ENCODE measurements around the gene AQP3. TPM values are rescaled to one million over a fixed set of nuclear protein-coding genes. Genes with fewer than 3 reads are reported as not detected.

The AQP3 gene
- total and polyA plus RNA-seq, 2 of the 4 experiments (the other 2 are of a cell fraction): 3.8 to 12.2 TPM

DNA sequence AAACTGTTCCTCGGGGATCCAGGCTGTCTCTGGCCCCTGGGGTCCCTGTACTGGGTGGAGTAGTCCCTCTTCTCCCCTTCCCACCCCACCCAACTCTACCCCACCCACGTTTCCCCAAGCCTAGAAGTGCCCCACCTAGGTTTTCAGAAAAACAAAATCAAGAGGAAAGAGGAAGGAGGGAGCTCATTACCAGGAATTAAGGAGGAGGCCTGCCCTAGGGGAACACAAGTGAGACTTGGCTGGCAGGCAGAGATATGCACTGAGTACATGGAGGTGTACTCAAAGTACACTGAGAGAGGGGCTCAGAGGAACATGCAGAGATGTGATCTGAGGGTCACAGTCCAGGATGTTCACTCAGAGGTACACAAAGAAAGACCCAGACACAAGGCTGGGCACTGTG, 10.2 kb downstream of the AQP3 start:
- no TSS peak for BruUV-seq (replicated peaks)
- Histone ChIP-seq H3K23ac (ENCODE audit: low read depth, low read length) (no peak overlapping the region), H3K56ac (ENCODE audit: extremely low read depth, insufficient read depth, low read length) (no peak overlapping the region), H2BK15ac (ENCODE audit: low read depth, low read length) (no peak overlapping the region), H4K91ac (ENCODE audit: insufficient read depth, low read depth, low read length) (no peak overlapping the region), H3K36me3 (ENCODE audit: control insufficient read depth, insufficient read depth, low read length) (no peaks in the 10 kb centered on the region), H2AK9ac (replicated peaks; ENCODE audit: low read depth, low read length, poor library complexity) (no peak overlapping the region), H2BK20ac (ENCODE audit: low read depth, low read length) (no peak overlapping the region), H2AK5ac (ENCODE audit: low read depth, low read length) (no peak overlapping the region), H4K5ac (ENCODE audit: low read depth, low read length) (no peak overlapping the region), H3K9me1 (ENCODE audit: insufficient read depth, low read length) (peaks cover 4% of the 10 kb centered on the region; the same call in 1 of the 2 replicates), H2BK5ac (ENCODE audit: low read depth, low read length, poor library complexity, severe bottlenecking) (no peak overlapping the region), H3K18ac (ENCODE audit: low read depth, low read length) (no peak overlapping the region), H3K79me1 (ENCODE audit: low read depth in 1 of 2, low read length in 2 of 2) (no peaks in the 10 kb centered on the region), H3K27me3 (ENCODE audit: control insufficient read depth, insufficient read depth, low read length) (peaks cover 37% of the 10 kb centered on the region), H3K9ac (ENCODE audit: low read depth, low read length) (no peak overlapping the region), H4K8ac (ENCODE audit: low read depth in 2 of 2, low read length in 2 of 2) (no peak overlapping the region), H2AFZ (replicated peaks; ENCODE audit: low read length, poor library complexity) (no peak overlapping the region), H3K4me2 (ENCODE audit: low read depth, low read length) (no peak overlapping the region), H4K20me1 (ENCODE audit: insufficient read depth, low read length) (no peaks in the 10 kb centered on the region), H3K14ac (replicated peaks; ENCODE audit: low read depth, low read length) (no peak overlapping the region), H3K4ac (ENCODE audit: low read depth, low read length) (no peak overlapping the region), H3K9me3 (ENCODE audit: control insufficient read depth, insufficient read depth, low read length) (no peaks in the 10 kb centered on the region), H3K27ac (ENCODE audit: insufficient read depth, low read length) (no peak overlapping the region), H3K4me3 (ENCODE audit: insufficient read depth, low read depth, low read length) (no peak overlapping the region), H2BK120ac (ENCODE audit: low read depth, low read length) (no peak overlapping the region), H3K4me1 (ENCODE audit: control insufficient read depth, insufficient read depth, low read length) (no peaks in the 10 kb centered on the region)
- no CpG with 5 or more reads among the region's 2 CpGs for WGBS, 2 experiments (ENCODE audit: extremely low coverage in 2 of 2, insufficient read length in 1 of 2)
- DNase-seq (no peak), ATAC-seq (ENCODE audit: low read depth) (no peak)
- dilution Hi-C loops (cut with HindIII; ENCODE audit: low sequenced_read_pairs, unreplicated experiment) (no loop called here), intact Hi-C loops (cut with micrococcal nuclease) (no loop called here), in situ Hi-C loops (cut with MboI; ENCODE audit: low sequenced_read_pairs) (no loop called here)
- ChIA-PET POLR2A (ENCODE audit: unreplicated experiment) (no interaction called here), CTCF (no interaction called here)
- TF ChIP-seq POLR2A (IDR thresholded peaks at IDR 0.05; ENCODE audit: low read depth, low read length): no peak
- TF ChIP-seq CEBPB (IDR thresholded peaks at IDR 0.05; ENCODE audit: low read depth, low read length): no peak
- no peak for TF ChIP-seq FOS (IDR thresholded peaks at IDR 0.05; ENCODE audit: low read depth, low read length)
- TF ChIP-seq MAZ (IDR thresholded peaks at IDR 0.05; ENCODE audit: borderline replicate concordance, low read depth, low read length): no peak
- TF ChIP-seq, protein P1, sequence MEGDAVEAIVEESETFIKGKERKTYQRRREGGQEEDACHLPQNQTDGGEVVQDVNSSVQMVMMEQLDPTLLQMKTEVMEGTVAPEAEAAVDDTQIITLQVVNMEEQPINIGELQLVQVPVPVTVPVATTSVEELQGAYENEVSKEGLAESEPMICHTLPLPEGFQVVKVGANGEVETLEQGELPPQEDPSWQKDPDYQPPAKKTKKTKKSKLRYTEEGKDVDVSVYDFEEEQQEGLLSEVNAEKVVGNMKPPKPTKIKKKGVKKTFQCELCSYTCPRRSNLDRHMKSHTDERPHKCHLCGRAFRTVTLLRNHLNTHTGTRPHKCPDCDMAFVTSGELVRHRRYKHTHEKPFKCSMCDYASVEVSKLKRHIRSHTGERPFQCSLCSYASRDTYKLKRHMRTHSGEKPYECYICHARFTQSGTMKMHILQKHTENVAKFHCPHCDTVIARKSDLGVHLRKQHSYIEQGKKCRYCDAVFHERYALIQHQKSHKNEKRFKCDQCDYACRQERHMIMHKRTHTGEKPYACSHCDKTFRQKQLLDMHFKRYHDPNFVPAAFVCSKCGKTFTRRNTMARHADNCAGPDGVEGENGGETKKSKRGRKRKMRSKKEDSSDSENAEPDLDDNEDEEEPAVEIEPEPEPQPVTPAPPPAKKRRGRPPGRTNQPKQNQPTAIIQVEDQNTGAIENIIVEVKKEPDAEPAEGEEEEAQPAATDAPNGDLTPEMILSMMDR (conservative IDR thresholded peaks at IDR 0.05; ENCODE audit: low read depth, low read length): no peak
- TF ChIP-seq, protein P2, sequence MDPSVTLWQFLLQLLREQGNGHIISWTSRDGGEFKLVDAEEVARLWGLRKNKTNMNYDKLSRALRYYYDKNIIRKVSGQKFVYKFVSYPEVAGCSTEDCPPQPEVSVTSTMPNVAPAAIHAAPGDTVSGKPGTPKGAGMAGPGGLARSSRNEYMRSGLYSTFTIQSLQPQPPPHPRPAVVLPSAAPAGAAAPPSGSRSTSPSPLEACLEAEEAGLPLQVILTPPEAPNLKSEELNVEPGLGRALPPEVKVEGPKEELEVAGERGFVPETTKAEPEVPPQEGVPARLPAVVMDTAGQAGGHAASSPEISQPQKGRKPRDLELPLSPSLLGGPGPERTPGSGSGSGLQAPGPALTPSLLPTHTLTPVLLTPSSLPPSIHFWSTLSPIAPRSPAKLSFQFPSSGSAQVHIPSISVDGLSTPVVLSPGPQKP (IDR thresholded peaks at IDR 0.05; ENCODE audit: borderline replicate concordance, low read depth, low read length): no peak
- no peak for TF ChIP-seq RAD21 (IDR thresholded peaks at IDR 0.05; ENCODE audit: low read length)
- no peak for TF ChIP-seq SMC3 (IDR thresholded peaks at IDR 0.05; ENCODE audit: low read depth, low read length)
- TF ChIP-seq RFX5 (IDR thresholded peaks at IDR 0.05; ENCODE audit: low read depth, low read length): no peak
- TF ChIP-seq BHLHE40 (IDR thresholded peaks at IDR 0.05; ENCODE audit: low read depth, low read length): no peak
- no peak for TF ChIP-seq NFE2L2 (IDR thresholded peaks at IDR 0.05; ENCODE audit: low read depth, low read length)
- TF ChIP-seq MAFK (IDR thresholded peaks at IDR 0.05; ENCODE audit: low read depth, low read length): no peak
- no peak for TF ChIP-seq CHD1 (IDR thresholded peaks at IDR 0.05; ENCODE audit: low read depth, low read length)
- TF ChIP-seq MXI1 (IDR thresholded peaks at IDR 0.05; ENCODE audit: borderline replicate concordance, low read depth, low read length): no peak
- TF ChIP-seq, protein P3, sequence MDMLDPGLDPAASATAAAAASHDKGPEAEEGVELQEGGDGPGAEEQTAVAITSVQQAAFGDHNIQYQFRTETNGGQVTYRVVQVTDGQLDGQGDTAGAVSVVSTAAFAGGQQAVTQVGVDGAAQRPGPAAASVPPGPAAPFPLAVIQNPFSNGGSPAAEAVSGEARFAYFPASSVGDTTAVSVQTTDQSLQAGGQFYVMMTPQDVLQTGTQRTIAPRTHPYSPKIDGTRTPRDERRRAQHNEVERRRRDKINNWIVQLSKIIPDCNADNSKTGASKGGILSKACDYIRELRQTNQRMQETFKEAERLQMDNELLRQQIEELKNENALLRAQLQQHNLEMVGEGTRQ (IDR thresholded peaks at IDR 0.05; ENCODE audit: low read depth, low read length): no peak
- TF ChIP-seq RCOR1 (IDR thresholded peaks at IDR 0.05; ENCODE audit: insufficient replicate concordance, low read length): no peak
